CD4-positive, alpha-beta T cell (primary cell): ENCODE measurements around the gene DTWD1. TPM values are rescaled to one million over a fixed set of nuclear protein-coding genes. Genes with fewer than 3 reads are reported as not detected.
"Not testable (repeated sequence)": the region's sequence is repeated elsewhere in the genome, so short reads cannot be mapped to it uniquely, and the experiment has no call there.

ENCODE experiments used
- ATAC-seq: fragments of 200-7000 bp; cut with Tn5 transposase; one replicate; pipeline ENCODE4 v1.10.0; 2022; ENCODE audit warnings: mild to moderate bottlenecking; ENCODE audit not compliant: poor library complexity
- CTCF ChIA-PET: fragments of 350-600 bp; sonication (Branson Sonifier 250); formaldehyde crosslinking; loops from one replicate; lab custom pipeline; 2021; ENCODE audit warnings: antibody characterized with exemption, inconsistent platforms; lab: Charles Lee
- POLR2A ChIA-PET: fragments of 350-600 bp; sonication (Branson Sonifier 250); formaldehyde crosslinking; loops from one replicate; lab custom pipeline; 2021; ENCODE audit warnings: antibody characterized with exemption, inconsistent platforms; lab: Charles Lee
- DNase-seq, 14 experiments: peaks; one replicate each; pipeline ENCODE4 v3.0.0-alpha.2; 2013 to 2020; ENCODE audit warnings: mixed read lengths in 2 of 14
- H3K27ac ChIP-seq, 2 donors: one replicate each; pipeline versions ENCODE4 v1.5.1 to v1.7.0; 2013; ENCODE audit warnings: low read length in 2 of 2, low read depth in 1 of 2, mild to moderate bottlenecking in 1 of 2
- H3K27me3 ChIP-seq, 2 experiments: 1 replicate in 1 of 2; 2 replicates in 1 of 2; pipeline versions ENCODE4 v1.6.1 to v1.7.0; 2013; ENCODE audit warnings: low read length in 2 of 2, control low read depth in 1 of 2, mild to moderate bottlenecking in 1 of 2, moderate library complexity in 1 of 2; ENCODE audit not compliant: insufficient read depth in 2 of 2, control insufficient read depth in 1 of 2
- H3K36me3 ChIP-seq: one replicate; pipeline ENCODE4 v1.6.1; 2013; ENCODE audit warnings: low read length, control low read depth; ENCODE audit not compliant: insufficient read depth
- H3K4me1 ChIP-seq: one replicate; pipeline ENCODE4 v1.6.1; 2013; ENCODE audit warnings: low read length, control low read depth; ENCODE audit not compliant: insufficient read depth
- H3K4me3 ChIP-seq: one replicate; pipeline ENCODE4 v1.5.1; 2013; ENCODE audit warnings: mild to moderate bottlenecking, low read length, moderate library complexity
- H3K9me3 ChIP-seq, 2 experiments: 1 replicate in 1 of 2; 2 replicates in 1 of 2; pipeline versions ENCODE4 v1.6.1 to v1.7.0; 2013; ENCODE audit warnings: low read length in 2 of 2, mild to moderate bottlenecking in 2 of 2, control low read depth in 1 of 2, moderate library complexity in 1 of 2; ENCODE audit not compliant: control insufficient read depth in 1 of 2, insufficient read depth in 1 of 2
- H3K27ac Mint-ChIP-seq: one replicate; pipeline ENCODE4 v1.8.0; 2020; ENCODE audit warnings: mixed read lengths
- H3K27me3 Mint-ChIP-seq: one replicate; pipeline ENCODE4 v1.8.0; 2021; ENCODE audit warnings: mixed read lengths
- H3K36me3 Mint-ChIP-seq: one replicate; pipeline ENCODE4 v1.8.0; 2021; ENCODE audit warnings: low read depth, mixed read lengths
- H3K4me1 Mint-ChIP-seq: one replicate; pipeline ENCODE4 v1.8.0; 2021; ENCODE audit warnings: low read depth, mixed read lengths
- H3K4me3 Mint-ChIP-seq: one replicate; pipeline ENCODE4 v1.8.0; 2020; ENCODE audit warnings: mild to moderate bottlenecking, mixed read lengths
- H3K9me3 Mint-ChIP-seq: one replicate; pipeline ENCODE4 v1.8.0; 2020; ENCODE audit warnings: mixed read lengths
- CTCF ChIP-seq: fragments of 200-600 bp; IDR thresholded peaks from one replicate; pipeline ENCODE4 v1.8.0; 2022; ENCODE audit warnings: antibody characterized with exemption, mild to moderate bottlenecking
- intact Hi-C, 2 experiments: fragments of 100-400 bp; cut with DNase I in 1 of 2; cut with micrococcal nuclease in 1 of 2; formaldehyde crosslinking; loops; one replicate each; pipeline versions ENCODE4 v1.15.1 to v1.9.0; 2023 to 2025; cut with DNase I, micrococcal nuclease
- total RNA-seq, 174 experiments: library from RNA in 2 of 174; stranded (reverse) in 2 of 174; gene quantifications; one replicate each; pipeline ENCODE4 v1.2.3 and lab custom pipeline; 2021 to 2026

Gene DTWD1
- total RNA-seq, 2 experiments from 2014 or later = 10.1 to 10.2 TPM

- Mint-ChIP-seq H3K36me3 (peaks cover 82% of the 10 kb centered on the region), H3K27me3 (no peaks in the 10 kb centered on the region), H3K9me3 (peaks cover 6% of the 10 kb centered on the region), H3K4me1 (no peaks in the 10 kb centered on the region), H3K27ac (no peak overlapping the region), H3K4me3 (no peak overlapping the region)
- intact Hi-C loops = no loop called here
- no peak for ATAC-seq
- H3K27ac ChIP-seq = no peak overlapping the region
- H3K27me3 ChIP-seq = no peaks in the 10 kb centered on the region
- H3K9me3 ChIP-seq = peaks cover 8 to 15% of the 10 kb centered on the region in 2 experiments
- POLR2A ChIA-PET = no interaction called here
- TF ChIP-seq CTCF = no peak
- H3K36me3 ChIP-seq = peaks cover 11% of the 10 kb centered on the region
- H3K4me3 ChIP-seq = no peak overlapping the region
- no peak for DNase-seq
- CTCF ChIA-PET = no interaction called here
- no peaks in the 10 kb centered on the region for H3K4me1 ChIP-seq
Observed at GRCh38 chr15:49610157-49610918, 10.5 kb upstream of the DTWD1 start.

- H3K27ac Mint-ChIP-seq, H3K4me3 Mint-ChIP-seq, H3K27me3 Mint-ChIP-seq, H3K36me3 ChIP-seq, CTCF ChIA-PET, intact Hi-C loops, H3K27me3 ChIP-seq, H3K4me3 ChIP-seq, H3K4me1 ChIP-seq, DNase-seq, ATAC-seq, POLR2A ChIA-PET, H3K27ac ChIP-seq, H3K4me1 Mint-ChIP-seq, H3K9me3 Mint-ChIP-seq: not testable (repeated sequence)
- H3K36me3 Mint-ChIP-seq = peaks cover 77% of the 10 kb centered on the region
- H3K9me3 ChIP-seq = peaks cover 9 to 14% of the 10 kb centered on the region in 2 experiments
Observed at GRCh38 chr15:49612240-49612639, 8.6 kb upstream of the DTWD1 start.

GRCh38 chr15:49619226-49619625, 1.6 kb upstream of the DTWD1 start:
- peaks cover 7% of the 10 kb centered on the region for H3K36me3 ChIP-seq
- H3K27me3 Mint-ChIP-seq = no peaks in the 10 kb centered on the region
- H3K4me1 Mint-ChIP-seq = peaks cover 54% of the 10 kb centered on the region
- no peaks in the 10 kb centered on the region for H3K27me3 ChIP-seq
- H3K9me3 ChIP-seq = peaks cover 5 to 14% of the 10 kb centered on the region in 2 experiments
- no peak for TF ChIP-seq CTCF
- ChIA-PET CTCF (no interaction called here), POLR2A (interaction anchor here (2.0 kb wide), 1 partner anchor 464 kb away, joined by 18 read pairs; the partner anchor contains the start of gene COPS2)
- peaks cover 62% of the 10 kb centered on the region for H3K36me3 Mint-ChIP-seq
- ATAC-seq (no peak), DNase-seq (no peak)
- intact Hi-C loops = loop anchor here in 1 of 2 experiments (5.0 kb wide), 2 partner anchors 572 to 1287 kb away; partner anchors contain the start of genes DUT and SECISBP2L
- H3K4me1 ChIP-seq = peaks cover 9% of the 10 kb centered on the region
- H3K27ac Mint-ChIP-seq = peak overlapping the region; percentile 97
- peaks cover 5% of the 10 kb centered on the region for H3K9me3 Mint-ChIP-seq
- peak overlapping the region; percentile 99 for H3K4me3 Mint-ChIP-seq
- H3K4me3 ChIP-seq = no peak overlapping the region
- no peak overlapping the region for H3K27ac ChIP-seq
